ENCODE results near the gene CACNA1H.
A peak's percentile ranks its signal among the peaks of the same experiment; 100 is the strongest.
"Not testable (repeated sequence)": the region's sequence is repeated elsewhere in the genome, so short reads cannot be mapped to it uniquely, and the experiment has no call there.

CACNA1H gene

DNA sequence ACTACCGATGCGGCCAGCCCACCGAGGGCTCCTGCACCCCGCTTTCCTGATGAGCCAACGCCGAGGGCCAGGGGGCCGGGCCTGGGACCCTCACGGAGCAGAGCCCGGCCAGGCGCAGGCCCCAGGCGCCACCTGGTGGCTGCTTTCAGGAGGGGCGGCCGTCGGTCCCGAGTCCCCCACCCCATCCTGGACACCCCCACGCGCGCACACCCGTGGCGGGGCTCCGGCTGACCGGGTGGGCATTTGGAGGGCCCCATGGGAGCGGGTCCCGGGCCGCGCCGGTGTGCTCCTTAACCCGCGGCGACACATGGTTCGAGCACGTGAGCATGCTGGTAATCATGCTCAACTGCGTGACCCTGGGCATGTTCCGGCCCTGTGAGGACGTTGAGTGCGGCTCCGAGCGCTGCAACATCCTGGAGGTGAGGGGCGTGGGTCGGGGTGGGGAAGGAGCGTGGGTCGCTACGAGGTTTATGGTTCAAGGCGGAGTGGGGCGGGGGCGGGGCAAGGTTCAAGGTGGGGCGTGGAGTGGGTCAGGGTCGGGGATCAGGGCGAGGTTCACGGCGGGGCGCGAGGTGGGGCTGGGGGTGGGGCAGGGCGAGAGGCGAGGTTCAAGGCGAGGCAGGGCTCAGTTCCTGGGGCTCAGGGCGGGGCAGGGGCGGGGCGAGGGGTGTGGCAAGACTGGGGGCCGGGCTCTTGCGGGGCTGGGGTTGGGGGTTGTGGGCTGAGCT, 41.9 kb downstream of the CACNA1H start:
- DNase-seq, result peak; percentile 11

DNA sequence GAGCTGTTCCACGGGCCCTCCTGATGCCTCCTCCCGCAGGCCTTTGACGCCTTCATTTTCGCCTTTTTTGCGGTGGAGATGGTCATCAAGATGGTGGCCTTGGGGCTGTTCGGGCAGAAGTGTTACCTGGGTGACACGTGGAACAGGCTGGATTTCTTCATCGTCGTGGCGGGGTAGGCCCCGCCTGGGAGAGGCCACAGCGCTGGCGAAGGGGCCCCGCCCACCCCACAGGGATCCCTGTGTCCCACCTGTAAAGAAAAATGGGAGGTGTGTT, 42.4 kb downstream of the CACNA1H start:
- DNase-seq, result no peak

DNA sequence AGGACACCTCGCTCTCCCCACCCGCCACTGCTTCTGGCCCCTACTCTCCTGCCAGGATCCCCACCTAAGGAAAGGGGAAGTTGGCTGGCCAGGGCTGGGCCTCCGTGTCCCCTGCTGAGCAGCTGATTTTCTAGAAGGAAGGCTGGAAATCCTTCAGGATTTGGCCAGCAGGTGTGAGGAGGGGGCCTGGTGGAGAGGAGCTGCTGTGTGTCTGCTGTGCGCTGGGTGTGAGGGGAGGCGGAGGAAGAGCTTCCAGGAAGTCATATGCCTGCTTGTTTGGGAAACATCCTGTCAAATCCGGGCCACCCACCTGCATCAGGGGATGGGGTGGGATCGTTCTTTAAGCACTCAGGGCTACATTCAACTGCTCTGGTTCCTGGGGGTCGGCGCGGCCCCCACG, 43.6 kb downstream of the CACNA1H start:
- no peak for DNase-seq

DNA sequence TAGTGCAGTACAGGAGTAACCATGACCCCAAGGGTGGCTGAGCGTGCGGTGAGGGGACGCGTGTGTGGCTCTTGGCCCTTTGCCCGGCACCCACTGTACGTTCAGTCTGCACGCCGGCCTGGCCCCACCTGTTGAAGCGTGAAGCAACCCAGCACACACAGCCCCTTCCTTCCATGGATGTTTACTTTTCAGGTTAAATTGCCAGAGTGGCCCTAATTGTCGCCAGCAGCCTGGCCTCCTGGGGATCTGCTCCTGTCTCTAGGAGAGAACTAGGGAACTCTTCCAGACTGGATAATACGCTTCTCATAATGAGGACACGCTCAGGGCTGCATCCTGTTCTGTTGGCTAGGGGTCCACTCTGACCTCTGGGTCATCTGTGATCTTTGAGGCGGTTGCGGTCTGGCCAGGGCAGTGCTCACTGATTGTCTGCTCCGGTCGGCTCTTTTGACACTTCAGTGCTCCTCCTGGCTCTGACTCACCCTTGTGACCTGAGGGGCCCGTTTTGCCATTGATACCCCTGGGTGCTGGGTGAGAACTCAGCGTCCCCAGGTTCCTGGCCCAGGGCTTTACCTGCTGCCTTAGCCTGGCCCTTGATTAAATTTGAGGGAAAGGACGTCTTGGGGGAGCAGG, 44.4 kb downstream of the CACNA1H start:
- DNase-seq, result no peak

DNA sequence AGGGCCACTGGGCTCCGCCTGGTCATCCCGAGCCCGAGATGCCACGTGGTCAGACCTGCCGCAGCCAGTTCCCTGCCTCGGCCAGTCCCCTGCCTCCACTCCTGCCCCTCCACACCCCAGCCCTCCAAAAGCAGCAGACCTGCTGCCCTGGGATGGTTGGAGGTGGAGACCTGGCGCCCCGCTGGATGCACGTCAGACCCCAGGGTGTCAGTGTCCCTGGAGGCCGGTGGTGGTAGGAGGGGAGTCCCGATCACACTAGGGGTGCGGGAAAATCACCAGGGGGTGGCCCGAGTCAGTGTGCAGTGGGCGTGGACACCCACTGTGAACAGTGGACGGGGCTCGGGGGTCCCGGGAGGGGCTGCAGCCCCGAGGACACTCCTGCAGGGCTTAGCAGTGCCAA, 45.3 kb downstream of the CACNA1H start:
- DNase-seq, result no peak

DNA sequence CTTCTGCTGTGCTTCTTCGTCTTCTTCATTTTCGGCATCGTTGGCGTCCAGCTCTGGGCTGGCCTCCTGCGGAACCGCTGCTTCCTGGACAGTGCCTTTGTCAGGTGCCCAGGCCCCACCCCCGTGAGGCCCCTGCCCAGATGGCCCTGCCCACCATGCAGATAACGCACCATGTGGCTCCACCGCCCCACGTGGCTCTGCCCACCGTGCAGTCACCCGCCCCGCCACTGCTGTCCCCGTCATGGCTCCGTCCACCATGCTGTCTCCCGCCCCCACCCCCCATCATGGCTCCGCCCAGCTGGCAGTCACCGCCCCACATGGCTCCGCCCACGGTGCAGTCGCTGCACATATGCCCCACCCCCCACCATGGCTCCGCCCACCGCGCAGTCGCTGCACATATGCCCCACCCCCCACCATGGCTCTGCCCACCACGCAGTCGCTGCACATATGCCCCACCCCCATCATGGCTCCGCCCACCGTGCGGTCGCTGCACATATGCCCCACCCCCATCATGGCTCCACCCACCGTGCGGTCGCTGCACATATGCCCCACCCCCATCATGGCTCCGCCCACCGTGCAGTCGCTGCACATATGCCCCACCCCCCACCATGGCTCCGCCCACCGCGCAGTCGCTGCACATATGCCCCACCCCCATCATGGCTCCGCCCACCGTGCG, 45.9 kb downstream of the CACNA1H start:
- DNase-seq, result not testable (repeated sequence)

DNA sequence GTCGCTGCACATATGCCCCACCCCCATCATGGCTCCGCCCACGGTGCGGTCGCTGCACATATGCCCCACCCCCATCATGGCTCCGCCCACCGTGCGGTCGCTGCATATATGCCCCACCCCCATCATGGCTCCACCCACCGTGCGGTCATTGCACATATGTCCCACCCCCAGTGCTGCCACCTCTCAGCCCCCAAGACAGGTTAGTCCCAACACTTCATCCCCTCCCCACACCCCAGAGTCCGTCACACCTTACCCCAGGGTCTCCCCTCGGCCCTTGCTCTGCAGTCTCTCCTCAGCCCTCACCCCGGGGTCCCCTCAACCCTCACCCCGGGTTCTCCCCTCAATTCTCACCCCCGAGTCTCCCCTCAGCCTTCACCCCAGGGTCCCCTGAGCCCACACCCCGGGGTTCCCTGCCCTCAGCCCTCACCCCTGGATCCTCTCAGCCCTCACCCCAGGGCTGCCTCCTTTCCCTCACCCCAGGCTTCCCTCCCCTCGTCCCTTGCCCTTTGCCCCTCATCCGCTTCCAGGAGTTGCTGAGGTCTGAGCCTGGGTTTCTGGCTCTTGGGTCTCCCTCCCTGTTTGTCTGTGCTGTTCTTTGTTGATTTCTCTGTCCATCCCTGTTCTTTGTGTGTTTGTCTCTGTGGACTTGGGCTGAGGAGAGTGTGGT, 46.6 kb downstream of the CACNA1H start:
- no peak for DNase-seq

DNA sequence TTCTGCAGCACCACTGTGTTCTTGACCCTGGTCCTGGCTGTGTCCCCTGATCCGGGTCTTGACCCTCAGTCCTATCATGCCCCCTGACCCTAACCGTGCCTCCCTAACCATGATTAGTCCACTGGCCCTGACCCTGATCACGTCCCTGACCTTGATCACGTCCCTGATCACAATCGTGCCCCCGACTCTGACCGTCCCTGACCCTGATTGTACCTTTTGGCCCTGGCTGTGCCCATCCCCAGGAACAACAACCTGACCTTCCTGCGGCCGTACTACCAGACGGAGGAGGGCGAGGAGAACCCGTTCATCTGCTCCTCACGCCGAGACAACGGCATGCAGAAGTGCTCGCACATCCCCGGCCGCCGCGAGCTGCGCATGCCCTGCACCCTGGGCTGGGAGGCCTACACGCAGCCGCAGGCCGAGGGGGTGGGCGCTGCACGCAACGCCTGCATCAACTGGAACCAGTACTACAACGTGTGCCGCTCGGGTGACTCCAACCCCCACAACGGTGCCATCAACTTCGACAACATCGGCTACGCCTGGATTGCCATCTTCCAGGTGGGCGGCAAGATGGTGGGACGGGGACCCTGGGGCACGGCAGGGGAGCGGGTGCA, 47.2 kb downstream of the CACNA1H start:
- DNase-seq, result no peak

DNA sequence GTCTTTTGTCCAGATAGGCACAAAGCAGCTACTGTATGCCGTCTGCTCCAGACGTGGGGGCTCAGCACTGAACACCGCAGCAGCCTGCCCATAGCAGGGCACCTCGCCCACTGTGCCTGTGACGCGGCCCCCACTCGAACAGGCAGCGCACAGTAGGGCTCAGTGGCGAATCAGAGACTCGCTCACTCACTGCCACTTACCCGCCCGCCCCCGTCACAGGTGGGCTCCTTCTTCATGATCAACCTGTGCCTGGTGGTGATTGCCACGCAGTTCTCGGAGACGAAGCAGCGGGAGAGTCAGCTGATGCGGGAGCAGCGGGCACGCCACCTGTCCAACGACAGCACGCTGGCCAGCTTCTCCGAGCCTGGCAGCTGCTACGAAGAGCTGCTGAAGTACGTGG, 48.5 kb downstream of the CACNA1H start:
- no peak for DNase-seq

DNA sequence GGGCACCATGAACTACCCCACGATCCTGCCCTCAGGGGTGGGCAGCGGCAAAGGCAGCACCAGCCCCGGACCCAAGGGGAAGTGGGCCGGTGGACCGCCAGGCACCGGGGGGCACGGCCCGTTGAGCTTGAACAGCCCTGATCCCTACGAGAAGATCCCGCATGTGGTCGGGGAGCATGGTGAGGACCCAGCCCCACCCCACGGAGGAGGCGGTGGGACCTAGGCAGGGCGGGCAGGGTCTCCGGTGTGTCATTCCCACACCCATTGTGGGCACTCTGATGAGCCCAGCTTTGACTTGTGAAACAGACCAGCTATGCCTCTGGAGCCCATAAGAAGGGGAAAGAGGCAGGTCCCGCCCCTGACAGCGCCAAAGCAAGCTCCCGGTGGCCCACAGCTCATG, 49.4 kb downstream of the CACNA1H start:
- no peak for DNase-seq

DNA sequence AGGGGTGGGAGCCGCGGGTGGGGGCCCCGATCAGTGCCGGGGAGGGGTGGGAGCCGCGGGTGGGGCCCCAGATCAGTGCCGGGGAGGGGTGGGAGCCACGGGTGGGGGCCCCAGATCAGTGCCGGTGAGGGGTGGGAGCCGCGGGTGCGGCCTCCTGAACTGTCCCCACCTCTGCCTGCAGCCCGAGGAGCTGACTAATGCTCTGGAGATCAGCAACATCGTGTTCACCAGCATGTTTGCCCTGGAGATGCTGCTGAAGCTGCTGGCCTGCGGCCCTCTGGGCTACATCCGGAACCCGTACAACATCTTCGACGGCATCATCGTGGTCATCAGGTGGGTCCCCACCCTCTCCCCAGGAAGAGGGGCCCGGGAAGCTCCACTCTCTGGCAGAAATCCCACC, 52.0 kb downstream of the CACNA1H start:
- DNase-seq, result no peak

DNA sequence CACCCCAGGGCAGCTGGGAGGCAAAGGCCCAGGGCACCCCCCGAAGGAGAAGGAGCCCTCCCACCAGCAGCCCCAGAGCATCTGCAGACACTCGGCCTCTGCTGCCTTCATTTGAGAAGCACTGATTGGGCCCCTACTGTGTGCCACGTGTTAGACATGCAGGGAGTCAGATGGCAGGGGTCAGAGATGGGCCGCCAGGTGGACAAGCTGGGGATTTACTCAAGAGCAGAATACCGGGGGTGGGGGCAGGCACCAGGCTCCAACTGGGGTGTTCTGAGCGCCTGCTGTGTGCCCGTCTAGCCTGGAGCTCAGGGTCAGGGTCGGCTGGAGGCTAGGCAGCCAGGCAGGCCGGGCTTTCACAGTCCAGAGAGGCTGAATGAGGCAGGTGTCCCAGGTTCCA, 53.4 kb downstream of the CACNA1H start:
- no peak for DNase-seq

DNA sequence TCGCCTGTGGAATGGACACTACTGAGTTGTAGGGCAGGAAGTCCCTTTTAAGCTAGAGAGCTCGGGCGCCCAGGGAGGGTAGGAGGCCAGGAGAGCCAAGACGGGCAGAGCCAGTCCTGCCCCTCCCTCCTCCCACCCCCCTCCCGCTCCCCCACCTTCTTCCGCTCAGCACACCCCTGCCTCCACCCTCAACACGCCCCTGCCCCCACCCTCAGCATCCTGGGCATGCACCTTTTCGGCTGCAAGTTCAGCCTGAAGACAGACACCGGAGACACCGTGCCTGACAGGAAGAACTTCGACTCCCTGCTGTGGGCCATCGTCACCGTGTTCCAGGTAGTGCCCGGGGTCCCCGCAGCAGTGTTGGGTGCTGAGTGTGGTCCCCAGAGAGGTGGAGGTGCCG, 53.9 kb downstream of the CACNA1H start:
- no peak for DNase-seq

DNA sequence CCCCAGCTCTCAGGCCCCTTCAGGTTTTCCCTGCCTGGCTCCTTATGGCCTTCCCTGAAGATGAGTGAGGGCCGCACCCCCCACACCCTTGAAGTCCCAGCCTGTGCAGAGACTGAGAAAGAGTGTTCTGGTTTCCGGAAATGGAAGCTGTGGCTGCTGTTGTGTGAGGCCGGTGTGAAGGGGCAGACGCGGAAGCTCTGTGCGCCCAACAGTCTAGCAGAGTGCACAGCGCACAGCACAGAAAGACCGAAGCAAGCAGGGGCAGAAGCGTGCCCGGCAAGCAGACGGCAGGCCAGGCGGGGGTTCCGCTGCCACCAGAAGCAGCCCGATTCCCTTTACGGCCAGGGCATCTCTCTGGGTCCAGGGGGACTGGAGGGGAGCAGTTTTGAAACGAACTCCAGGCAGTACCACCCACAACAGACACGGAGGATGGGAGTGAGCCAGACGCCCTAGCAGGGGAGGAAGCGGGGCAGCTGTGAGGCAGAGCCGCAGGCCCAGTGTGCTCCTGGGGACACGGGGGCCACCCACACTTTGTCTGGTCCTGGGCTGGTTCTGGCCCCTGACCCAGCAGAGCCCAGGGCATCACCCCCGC, 55.4 kb downstream of the CACNA1H start:
- DNase-seq, result no peak

DNA sequence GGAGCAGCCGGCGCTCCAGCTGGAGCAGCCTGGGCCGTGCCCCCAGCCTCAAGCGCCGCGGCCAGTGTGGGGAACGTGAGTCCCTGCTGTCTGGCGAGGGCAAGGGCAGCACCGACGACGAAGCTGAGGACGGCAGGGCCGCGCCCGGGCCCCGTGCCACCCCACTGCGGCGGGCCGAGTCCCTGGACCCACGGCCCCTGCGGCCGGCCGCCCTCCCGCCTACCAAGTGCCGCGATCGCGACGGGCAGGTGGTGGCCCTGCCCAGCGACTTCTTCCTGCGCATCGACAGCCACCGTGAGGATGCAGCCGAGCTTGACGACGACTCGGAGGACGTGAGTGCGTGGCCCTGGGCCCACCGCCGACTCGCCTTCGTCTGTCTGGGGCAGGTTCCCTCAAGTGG, 56.2 kb downstream of the CACNA1H start:
- DNase-seq, result no peak

DNA sequence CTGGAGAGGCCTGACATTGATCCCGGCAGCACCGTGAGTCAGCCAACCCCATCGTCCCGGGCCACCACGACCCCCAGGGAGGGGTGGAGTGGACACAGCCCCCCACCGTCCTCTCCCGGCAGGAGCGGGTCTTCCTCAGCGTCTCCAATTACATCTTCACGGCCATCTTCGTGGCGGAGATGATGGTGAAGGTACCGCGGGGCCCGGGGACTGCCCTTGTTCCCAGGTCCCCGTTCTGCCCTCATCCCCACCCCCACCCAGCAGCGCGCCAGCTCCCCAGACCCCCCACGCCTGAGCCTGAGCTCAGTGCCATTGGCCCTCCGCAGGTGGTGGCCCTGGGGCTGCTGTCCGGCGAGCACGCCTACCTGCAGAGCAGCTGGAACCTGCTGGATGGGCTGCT, 57.6 kb downstream of the CACNA1H start:
- no peak for DNase-seq

DNA sequence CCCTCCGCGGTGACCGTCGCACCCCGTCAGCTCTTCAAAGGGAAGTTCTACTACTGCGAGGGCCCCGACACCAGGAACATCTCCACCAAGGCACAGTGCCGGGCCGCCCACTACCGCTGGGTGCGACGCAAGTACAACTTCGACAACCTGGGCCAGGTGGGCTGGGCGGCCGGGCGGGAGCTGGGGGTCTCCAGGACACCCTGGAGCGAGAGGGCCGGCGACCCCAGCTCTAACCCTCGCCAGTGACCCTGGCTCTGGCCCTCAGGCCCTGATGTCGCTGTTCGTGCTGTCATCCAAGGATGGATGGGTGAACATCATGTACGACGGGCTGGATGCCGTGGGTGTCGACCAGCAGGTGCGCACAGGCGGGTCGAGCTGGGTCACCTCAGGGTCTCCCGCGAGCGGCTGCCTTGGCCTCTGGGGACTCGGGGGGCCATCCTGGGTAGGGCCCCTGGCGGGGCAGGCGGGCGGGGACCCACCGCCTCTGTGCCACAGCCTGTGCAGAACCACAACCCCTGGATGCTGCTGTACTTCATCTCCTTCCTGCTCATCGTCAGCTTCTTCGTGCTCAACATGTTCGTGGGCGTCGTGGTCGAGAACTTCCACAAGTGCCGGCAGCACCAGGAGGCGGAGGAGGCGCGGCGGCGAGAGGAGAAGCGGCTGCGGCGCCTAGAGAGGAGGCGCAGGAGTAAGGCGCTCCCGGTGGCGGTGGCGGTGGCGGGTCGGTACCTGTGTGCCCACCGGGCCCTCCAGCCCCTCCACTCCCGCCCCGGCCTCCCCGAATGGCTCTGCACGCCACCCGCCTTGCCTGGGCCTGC, 58.8 kb downstream of the CACNA1H start:
- no peak for DNase-seq

DNA sequence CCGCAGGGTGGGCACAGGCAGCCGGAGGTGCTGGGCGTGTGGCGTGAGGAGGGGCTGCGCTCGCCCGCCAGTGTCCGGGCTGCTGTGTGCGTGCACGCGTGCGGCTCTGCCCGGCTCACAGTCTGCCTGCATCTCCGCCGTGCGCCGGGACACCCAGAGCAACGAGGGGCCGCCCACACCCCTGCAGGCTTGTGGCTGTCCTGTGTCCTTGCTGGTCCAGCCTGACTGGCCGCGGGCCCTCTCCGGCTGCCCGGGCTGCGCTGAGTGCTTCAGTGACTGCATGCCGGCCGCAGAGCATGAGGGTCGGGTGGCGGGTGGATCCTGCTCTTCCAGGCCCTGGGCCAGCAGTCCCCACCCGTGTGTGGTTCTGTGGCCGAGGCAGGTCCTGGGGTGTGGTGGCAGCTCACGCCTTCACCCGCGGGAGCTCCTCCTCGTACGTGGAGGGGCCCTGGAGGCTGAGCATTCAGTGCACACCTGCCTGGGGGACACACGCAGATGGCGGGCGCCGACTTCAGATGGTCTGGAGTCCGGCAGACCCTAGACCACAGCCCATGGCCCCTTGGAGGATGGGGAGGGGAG, 59.8 kb downstream of the CACNA1H start:
- no peak for DNase-seq

DNA sequence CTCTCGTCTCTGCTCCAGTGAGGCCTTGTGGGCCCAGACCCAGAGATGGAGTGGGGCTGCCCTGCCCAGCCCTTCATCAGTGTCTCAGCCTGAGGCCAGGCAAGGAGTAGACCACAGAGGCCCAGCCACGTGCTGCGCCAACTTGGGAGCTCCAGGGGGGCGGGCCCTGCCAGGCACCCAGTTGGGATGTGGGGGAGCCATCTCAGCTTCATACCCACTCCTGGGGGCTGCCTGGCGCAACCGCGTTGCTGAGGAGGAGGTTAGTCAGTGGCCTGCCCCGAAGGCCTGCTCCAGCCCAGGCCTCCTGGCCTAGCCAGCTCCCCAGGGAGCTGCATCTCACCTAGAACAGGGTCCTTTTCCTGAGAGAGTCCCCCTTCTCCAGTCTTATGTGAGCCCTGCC, 60.3 kb downstream of the CACNA1H start:
- DNase-seq, result no peak

DNA sequence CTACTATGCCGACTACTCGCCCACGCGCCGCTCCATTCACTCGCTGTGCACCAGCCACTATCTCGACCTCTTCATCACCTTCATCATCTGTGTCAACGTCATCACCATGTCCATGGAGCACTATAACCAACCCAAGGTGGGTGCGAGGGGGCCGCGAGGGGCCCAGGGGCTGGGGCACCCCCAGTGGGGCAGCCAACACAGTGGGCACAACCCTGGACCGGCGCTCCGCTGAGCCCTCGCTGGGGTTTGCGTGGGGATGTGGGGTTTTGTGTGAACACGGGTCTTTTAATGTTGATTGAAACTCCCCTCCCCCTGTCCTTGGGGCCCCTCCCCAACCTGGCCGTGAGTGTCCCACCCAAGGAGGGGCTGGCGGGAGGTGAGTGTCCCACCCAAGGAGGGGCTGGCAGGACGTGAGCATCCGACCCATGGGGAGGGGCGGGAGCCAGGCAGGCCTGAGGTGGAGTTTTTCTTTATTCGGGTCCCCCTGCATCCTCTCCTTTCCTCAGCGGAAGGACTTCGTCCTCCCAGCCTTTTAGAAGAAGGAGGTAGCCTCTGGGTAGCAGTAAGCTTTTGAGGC, 61.0 kb downstream of the CACNA1H start:
- no peak for DNase-seq

DNA sequence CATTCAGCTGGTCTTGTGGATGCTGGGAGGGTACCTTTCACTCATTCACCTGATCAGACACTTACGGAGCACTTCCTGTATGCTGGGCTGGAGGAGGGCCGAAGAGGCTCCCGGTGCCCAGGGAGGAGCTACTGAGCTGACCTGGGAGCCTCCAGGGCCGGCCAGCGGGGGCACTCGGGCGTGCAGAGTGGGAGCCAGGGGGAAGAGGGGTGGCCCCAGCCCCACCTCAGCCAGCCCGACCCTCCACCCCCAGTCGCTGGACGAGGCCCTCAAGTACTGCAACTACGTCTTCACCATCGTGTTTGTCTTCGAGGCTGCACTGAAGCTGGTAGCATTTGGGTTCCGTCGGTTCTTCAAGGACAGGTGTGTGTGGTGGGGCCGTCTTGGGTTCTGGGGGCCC, 61.8 kb downstream of the CACNA1H start:
- DNase-seq, result no peak
